Panc1 (cell line): ENCODE measurements around the gene CPM. TPM values are rescaled to one million over a fixed set of nuclear protein-coding genes. Genes with fewer than 3 reads are reported as not detected.

Experiments used
- ATAC-seq: fragments of 200-7000 bp; cut with Tn5 transposase; 2 replicates; pipeline ENCODE4 v1.9.1; 2020; ENCODE audit warnings: mild to moderate bottlenecking, moderate library complexity
- BruUV-seq: library from RNA; stranded (reverse); fragments of 400-500 nt; replicated peaks from 2 replicates; lab custom pipeline; 2021; lab: Mats Ljungman, UMichigan
- CTCF ChIA-PET: fragments of 300-600 bp; sonication (Branson Sonifier 250); formaldehyde crosslinking; loops from one replicate; lab custom pipeline; 2022; ENCODE audit warnings: antibody characterized with exemption; lab: Charles Lee
- POLR2A ChIA-PET: fragments of 300-600 bp; sonication (Branson Sonifier 250); formaldehyde crosslinking; loops from one replicate; lab custom pipeline; 2022; ENCODE audit warnings: antibody characterized with exemption; lab: Charles Lee
- DNase-seq: peaks from one replicate; pipeline ENCODE4 v3.0.0-alpha.2; 2010; ENCODE audit warnings: low read depth, low spot score
- H3K27ac ChIP-seq: 2 replicates; pipeline ENCODE4 v1.5.1; 2011; ENCODE audit warnings: mild to moderate bottlenecking, low read length, inconsistent platforms
- H3K27me3 ChIP-seq: fragments of 200-500 bp; sonication (Bioruptor generic); 2 replicates; pipeline ENCODE4 v1.6.0; 2014; ENCODE audit warnings: low read length, inconsistent platforms; ENCODE audit not compliant: control insufficient read depth, insufficient read depth
- H3K36me3 ChIP-seq: fragments of 200-500 bp; sonication (Bioruptor generic); 2 replicates; pipeline ENCODE4 v1.5.1; 2014; ENCODE audit warnings: inconsistent platforms, mild to moderate bottlenecking, low read length, moderate library complexity; ENCODE audit not compliant: control insufficient read depth, insufficient read depth
- H3K4me1 ChIP-seq: 2 replicates; pipeline ENCODE4 v1.5.1; 2011; ENCODE audit warnings: inconsistent platforms, mild to moderate bottlenecking, low read length, moderate library complexity; ENCODE audit not compliant: control insufficient read depth, insufficient read depth
- H3K4me3 ChIP-seq, 2 experiments: 2 replicates each; pipeline ENCODE4 v1.5.1; 2011 to 2012; ENCODE audit warnings: low read depth in 2 of 2, low read length in 2 of 2, mild to moderate bottlenecking in 2 of 2, inconsistent platforms in 1 of 2, moderate library complexity in 1 of 2
- H3K9me3 ChIP-seq: fragments of 200-500 bp; sonication (Bioruptor generic); 2 replicates; pipeline ENCODE4 v1.5.1; 2014; ENCODE audit warnings: low read depth, mild to moderate bottlenecking, inconsistent platforms, low read length, moderate library complexity; ENCODE audit not compliant: control insufficient read depth, insufficient read depth
- POLR2AphosphoS5 ChIP-seq: IDR thresholded peaks from 2 replicates; pipeline ENCODE4 v1.6.1; 2012; ENCODE audit warnings: mild to moderate bottlenecking, low read depth, low read length, moderate library complexity
- SIN3A ChIP-seq: IDR thresholded peaks from 2 replicates; pipeline ENCODE4 v1.6.1; 2012; ENCODE audit warnings: low read depth, mild to moderate bottlenecking, low read length, moderate library complexity, borderline replicate concordance; ENCODE audit not compliant: insufficient read depth
- TCF7L2 ChIP-seq: IDR thresholded peaks from 2 replicates; pipeline ENCODE4 v1.6.1; 2011; ENCODE audit warnings: mild to moderate bottlenecking, low read depth, low read length, inconsistent platforms
- in situ Hi-C: cut with HindIII; loops from 2 replicates; pipeline ENCODE4 v1.10.0; 2016; ENCODE audit warnings: low sequenced_read_pairs, low pct_unique_long_range_greater_than_20kb
- intact Hi-C: fragments of 100-400 bp; cut with micrococcal nuclease; formaldehyde crosslinking; loops from one replicate; pipeline ENCODE4 v1.10.0; 2022; ENCODE audit not compliant: unreplicated experiment
- total RNA-seq: library from RNA; stranded (reverse); gene quantifications from one replicate; pipeline ENCODE4 v1.2.1, GENCODE V29; 2021; ENCODE audit not compliant: unreplicated experiment
- TF ChIP-seq, protein P1 (sequence below), 2 experiments: IDR thresholded peaks; 2 replicates each; pipeline ENCODE4 v1.6.1; 2011 to 2012; ENCODE audit warnings: low read depth in 2 of 2, control low read depth in 1 of 2, low read length in 1 of 2, mild to moderate bottlenecking in 1 of 2, moderate library complexity in 1 of 2; ENCODE audit not compliant: insufficient read depth in 1 of 2
- TF ChIP-seq, protein P2 (sequence below): fragments of 450-650 bp; IDR thresholded peaks from 2 replicates; pipeline ENCODE4 v1.5.1; 2017; ENCODE audit warnings: mild to moderate bottlenecking

CPM gene
- total RNA-seq, 1 experiment from 2014 or later = 11.2 TPM

DNA sequence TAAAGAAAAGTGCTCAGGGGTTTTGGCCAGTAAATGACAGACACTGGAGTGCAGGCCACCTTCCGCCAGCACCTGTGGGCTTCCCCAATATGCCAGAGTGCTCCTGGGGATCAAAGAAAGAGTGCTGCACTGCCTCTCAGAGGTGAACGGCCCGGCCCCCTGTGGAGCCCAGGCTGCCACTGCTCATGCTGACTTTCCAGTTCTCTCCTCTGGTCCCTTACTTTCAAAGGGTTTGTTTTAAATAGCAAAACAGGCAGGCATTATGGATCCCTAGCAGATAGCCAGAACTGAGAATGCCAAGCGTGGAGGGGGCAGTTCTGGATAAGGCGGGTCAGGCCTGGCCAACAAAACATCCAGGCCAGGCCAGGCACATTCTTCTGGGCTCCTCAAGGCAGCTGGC, 65.4 kb downstream of the CPM start:
- H3K27ac ChIP-seq = no peak overlapping the region
- in situ Hi-C loops = no loop called here
- no TSS peak for BruUV-seq
- intact Hi-C loops = no loop called here
- no peaks in the 10 kb centered on the region for H3K36me3 ChIP-seq
- POLR2A ChIA-PET = no interaction called here
- ATAC-seq = no peak
- H3K4me3 ChIP-seq = no peak overlapping the region
- CTCF ChIA-PET = no interaction called here
- no peak for DNase-seq
- H3K27me3 ChIP-seq = no peaks in the 10 kb centered on the region
- no peaks in the 10 kb centered on the region for H3K4me1 ChIP-seq
- no peaks in the 10 kb centered on the region for H3K9me3 ChIP-seq
- TF ChIP-seq POLR2AphosphoS5 (no peak), TCF7L2 (no peak), SIN3A (no peak)
- TF ChIP-seq, protein P1, sequence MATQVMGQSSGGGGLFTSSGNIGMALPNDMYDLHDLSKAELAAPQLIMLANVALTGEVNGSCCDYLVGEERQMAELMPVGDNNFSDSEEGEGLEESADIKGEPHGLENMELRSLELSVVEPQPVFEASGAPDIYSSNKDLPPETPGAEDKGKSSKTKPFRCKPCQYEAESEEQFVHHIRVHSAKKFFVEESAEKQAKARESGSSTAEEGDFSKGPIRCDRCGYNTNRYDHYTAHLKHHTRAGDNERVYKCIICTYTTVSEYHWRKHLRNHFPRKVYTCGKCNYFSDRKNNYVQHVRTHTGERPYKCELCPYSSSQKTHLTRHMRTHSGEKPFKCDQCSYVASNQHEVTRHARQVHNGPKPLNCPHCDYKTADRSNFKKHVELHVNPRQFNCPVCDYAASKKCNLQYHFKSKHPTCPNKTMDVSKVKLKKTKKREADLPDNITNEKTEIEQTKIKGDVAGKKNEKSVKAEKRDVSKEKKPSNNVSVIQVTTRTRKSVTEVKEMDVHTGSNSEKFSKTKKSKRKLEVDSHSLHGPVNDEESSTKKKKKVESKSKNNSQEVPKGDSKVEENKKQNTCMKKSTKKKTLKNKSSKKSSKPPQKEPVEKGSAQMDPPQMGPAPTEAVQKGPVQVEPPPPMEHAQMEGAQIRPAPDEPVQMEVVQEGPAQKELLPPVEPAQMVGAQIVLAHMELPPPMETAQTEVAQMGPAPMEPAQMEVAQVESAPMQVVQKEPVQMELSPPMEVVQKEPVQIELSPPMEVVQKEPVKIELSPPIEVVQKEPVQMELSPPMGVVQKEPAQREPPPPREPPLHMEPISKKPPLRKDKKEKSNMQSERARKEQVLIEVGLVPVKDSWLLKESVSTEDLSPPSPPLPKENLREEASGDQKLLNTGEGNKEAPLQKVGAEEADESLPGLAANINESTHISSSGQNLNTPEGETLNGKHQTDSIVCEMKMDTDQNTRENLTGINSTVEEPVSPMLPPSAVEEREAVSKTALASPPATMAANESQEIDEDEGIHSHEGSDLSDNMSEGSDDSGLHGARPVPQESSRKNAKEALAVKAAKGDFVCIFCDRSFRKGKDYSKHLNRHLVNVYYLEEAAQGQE (IDR thresholded peaks at IDR 0.05; ENCODE audit: insufficient read depth in 1 of 2, low read depth in 2 of 2, low read length in 1 of 2) = no peak
- TF ChIP-seq, protein P2, sequence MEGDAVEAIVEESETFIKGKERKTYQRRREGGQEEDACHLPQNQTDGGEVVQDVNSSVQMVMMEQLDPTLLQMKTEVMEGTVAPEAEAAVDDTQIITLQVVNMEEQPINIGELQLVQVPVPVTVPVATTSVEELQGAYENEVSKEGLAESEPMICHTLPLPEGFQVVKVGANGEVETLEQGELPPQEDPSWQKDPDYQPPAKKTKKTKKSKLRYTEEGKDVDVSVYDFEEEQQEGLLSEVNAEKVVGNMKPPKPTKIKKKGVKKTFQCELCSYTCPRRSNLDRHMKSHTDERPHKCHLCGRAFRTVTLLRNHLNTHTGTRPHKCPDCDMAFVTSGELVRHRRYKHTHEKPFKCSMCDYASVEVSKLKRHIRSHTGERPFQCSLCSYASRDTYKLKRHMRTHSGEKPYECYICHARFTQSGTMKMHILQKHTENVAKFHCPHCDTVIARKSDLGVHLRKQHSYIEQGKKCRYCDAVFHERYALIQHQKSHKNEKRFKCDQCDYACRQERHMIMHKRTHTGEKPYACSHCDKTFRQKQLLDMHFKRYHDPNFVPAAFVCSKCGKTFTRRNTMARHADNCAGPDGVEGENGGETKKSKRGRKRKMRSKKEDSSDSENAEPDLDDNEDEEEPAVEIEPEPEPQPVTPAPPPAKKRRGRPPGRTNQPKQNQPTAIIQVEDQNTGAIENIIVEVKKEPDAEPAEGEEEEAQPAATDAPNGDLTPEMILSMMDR = no peak

DNA sequence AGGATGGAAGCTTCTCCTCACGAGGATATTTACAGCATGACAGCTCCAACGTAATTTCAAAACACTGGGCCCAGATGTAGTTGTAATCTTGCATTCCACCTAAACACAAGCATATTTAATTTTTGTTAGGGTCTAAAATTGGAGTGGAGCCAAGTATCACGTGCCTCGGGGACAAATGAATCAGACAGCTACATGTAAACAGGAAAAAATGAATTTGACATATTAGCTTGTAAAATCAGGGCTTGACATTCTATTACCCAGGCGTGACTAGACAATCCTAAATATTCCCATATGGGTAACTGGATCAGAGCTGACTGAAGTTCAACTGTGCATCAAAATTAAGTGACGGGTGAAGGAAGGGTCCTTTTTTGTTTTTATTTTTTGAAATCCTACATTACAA, 66.0 kb downstream of the CPM start:
- ATAC-seq (no peak), DNase-seq (no peak)
- no TSS peak for BruUV-seq
- intact Hi-C loops (no loop called here), in situ Hi-C loops (no loop called here)
- Histone ChIP-seq H3K27me3 (no peaks in the 10 kb centered on the region), H3K4me1 (no peaks in the 10 kb centered on the region), H3K36me3 (no peaks in the 10 kb centered on the region), H3K4me3 (no peak overlapping the region), H3K27ac (no peak overlapping the region), H3K9me3 (no peaks in the 10 kb centered on the region)
- TF ChIP-seq POLR2AphosphoS5 (no peak), TCF7L2 (no peak), SIN3A (no peak)
- TF ChIP-seq, protein P1 (IDR thresholded peaks at IDR 0.05; ENCODE audit: insufficient read depth in 1 of 2, low read depth in 2 of 2, low read length in 1 of 2) = no peak
- TF ChIP-seq, protein P2 = no peak
- CTCF ChIA-PET = no interaction called here
- POLR2A ChIA-PET = no interaction called here
